HG03432 (cell line): ENCODE measurements around the gene EGFLAM.

ENCODE experiments used
- ATAC-seq: cut with Tn5 transposase; IDR thresholded peaks from one replicate; pipeline ENCODE4 v1.9.1; 2021; ENCODE audit warnings: mild to moderate bottlenecking, moderate library complexity; ENCODE audit not compliant: unreplicated experiment

EGFLAM gene

GRCh38 chr5:38258319-38259061 is at the start of gene EGFLAM:
Gene EGFLAM, plus strand, starts transcription at chr5:38258559. Its CDS starts 196 bp downstream, at chr5:38258755.
- no peak for ATAC-seq

GRCh38 chr5:38208782-38209378 is 49.5 kb upstream of the EGFLAM start:
- no peak for ATAC-seq

- ATAC-seq = no peak
Measured at GRCh38 chr5:38210676-38211353, 47.5 kb upstream of the EGFLAM start.

- no peak for ATAC-seq
Measured at GRCh38 chr5:38211354-38211710, 47.0 kb upstream of the EGFLAM start.

GRCh38 chr5:38212307-38212706 is 46.1 kb upstream of the EGFLAM start:
- no peak for ATAC-seq

- no peak for ATAC-seq
Measured at GRCh38 chr5:38226091-38226490, 32.3 kb upstream of the EGFLAM start.

GRCh38 chr5:38228914-38229313 is 29.4 kb upstream of the EGFLAM start:
- ATAC-seq = no peak

- ATAC-seq = no peak
Measured at GRCh38 chr5:38234737-38235136, 23.6 kb upstream of the EGFLAM start.

GRCh38 chr5:38237681-38238080 is 20.7 kb upstream of the EGFLAM start:
- ATAC-seq = no peak

GRCh38 chr5:38240212-38240611 is 18.1 kb upstream of the EGFLAM start:
- no peak for ATAC-seq

GRCh38 chr5:38241655-38242054 is 16.7 kb upstream of the EGFLAM start:
- ATAC-seq = no peak

- no peak for ATAC-seq
Measured at GRCh38 chr5:38245307-38245706, 13.1 kb upstream of the EGFLAM start.

- ATAC-seq = no peak
Measured at GRCh38 chr5:38249301-38249700, 9.1 kb upstream of the EGFLAM start.

GRCh38 chr5:38249812-38250211 is 8.5 kb upstream of the EGFLAM start:
- no peak for ATAC-seq

GRCh38 chr5:38250763-38251448 is 7.5 kb upstream of the EGFLAM start:
- ATAC-seq = no peak

- ATAC-seq = no peak
Measured at GRCh38 chr5:38253759-38254158, 4.6 kb upstream of the EGFLAM start.

GRCh38 chr5:38257308-38258041 is 884 bp upstream of the EGFLAM start:
- ATAC-seq = no peak

GRCh38 chr5:38258042-38258318 is 379 bp upstream of the EGFLAM start:
- ATAC-seq = no peak

GRCh38 chr5:38259062-38259808 is 876 bp downstream of the EGFLAM start:
- ATAC-seq = no peak

GRCh38 chr5:38259809-38260160 is 1.4 kb downstream of the EGFLAM start:
- no peak for ATAC-seq

GRCh38 chr5:38263983-38264382 is 5.6 kb downstream of the EGFLAM start:
- ATAC-seq = no peak
